ACHN (cell line): ENCODE measurements around the gene MTR.

Experiments
- DNase-seq: peaks from one replicate; pipeline ENCODE4 v3.0.0-alpha.2; 2015
- in situ Hi-C: cut with HindIII; loops from 2 replicates; pipeline ENCODE4 v1.10.0; 2017; ENCODE audit warnings: low sequenced_read_pairs, low pct_ligation_motif_present, low pct_unique_long_range_greater_than_20kb

MTR gene

GRCh38 chr1:236815941-236816340 is 20.8 kb downstream of the MTR start:
- DNase-seq, result no peak
- in situ Hi-C loops, result no loop called here

DNA sequence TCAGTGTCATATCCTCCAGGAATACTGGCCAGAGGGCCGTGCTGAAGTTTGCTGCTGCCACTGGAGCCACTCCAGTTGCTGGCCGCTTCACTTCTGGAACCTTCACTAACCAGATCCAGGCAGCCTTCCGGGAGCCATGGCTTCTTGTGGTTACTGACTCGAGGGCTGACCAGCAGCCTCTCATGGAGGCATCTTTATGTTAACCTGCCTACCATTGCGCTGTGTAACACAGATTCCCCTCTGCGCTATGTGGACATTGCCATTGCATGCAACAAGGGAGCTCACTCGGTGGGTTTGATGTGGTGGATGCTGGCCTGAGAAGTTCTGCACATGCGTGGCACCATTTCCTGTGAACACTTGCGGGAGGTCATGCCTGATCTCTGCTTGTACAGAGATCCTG is 24.8 kb downstream of the MTR start:
- DNase-seq, result no peak
- in situ Hi-C loops, result no loop called here

GRCh38 chr1:236821091-236821627 is 26.1 kb downstream of the MTR start:
- no peak for DNase-seq
- in situ Hi-C loops, result no loop called here

DNA sequence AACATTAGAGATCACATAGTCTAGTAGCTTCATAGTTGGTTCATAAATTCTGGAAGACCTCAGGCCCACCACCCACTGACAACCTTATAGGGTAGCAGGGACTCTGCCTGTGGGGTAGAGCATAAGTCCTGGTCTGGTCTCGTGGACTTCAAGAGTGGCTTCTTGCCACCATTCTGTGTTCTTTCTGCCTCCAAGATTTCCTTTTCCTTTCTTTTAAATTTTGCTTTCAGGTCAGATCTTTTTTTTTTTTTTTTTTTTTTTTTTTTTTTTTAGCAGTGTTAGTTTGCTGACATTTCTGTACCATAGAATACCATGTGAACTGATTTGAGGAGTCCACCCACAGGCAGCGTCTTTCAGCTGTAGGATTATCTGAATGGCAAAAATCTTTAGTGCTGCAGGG is 28.5 kb downstream of the MTR start:
- in situ Hi-C loops, result no loop called here
- no peak for DNase-seq

GRCh38 chr1:236829085-236829484 is 34.0 kb downstream of the MTR start:
- in situ Hi-C loops, result no loop called here
- DNase-seq, result no peak

- no peak for DNase-seq
- in situ Hi-C loops, result no loop called here
These were observed 35.0 kb downstream of the MTR start for GRCh38 chr1:236830116-236830515.

DNA sequence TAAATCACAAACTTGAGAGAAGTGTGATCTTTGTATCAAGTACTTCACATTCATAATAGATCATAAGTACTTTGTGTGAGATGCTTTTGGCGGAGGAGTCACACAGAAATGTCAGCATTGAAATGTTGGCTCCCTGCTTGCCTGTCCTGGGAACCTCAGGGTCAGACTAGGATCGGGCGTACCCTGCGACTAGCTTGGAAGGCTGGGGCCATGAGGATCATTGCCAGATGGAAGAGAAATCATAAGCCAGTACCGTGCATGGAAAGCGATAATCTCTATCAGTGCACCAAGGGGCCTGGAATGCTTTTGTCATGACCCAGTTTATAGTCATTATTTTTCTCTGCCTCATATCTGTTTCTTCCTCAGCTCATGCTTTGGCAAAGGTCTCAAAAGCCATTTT is 35.5 kb downstream of the MTR start:
- in situ Hi-C loops, result no loop called here
- DNase-seq, result no peak

DNA sequence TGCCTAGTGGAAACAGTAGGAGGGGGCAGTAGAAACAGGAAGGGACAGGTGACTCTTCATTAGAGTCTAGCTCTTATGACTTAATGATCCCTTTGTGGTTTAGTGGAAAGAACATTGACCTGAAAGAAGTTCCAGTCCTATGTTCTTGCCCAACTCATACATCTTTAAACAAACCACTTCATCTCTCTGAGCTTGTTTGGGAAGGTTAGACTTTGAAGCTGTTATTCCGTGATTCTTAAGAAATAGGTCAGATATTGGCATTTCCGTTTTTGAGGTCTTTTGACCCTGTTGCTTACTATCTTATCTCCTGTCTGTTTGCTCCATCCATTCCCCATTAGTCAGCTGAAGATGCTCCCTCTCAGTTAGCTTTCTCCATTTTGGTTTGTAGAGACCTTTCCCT is 38.5 kb downstream of the MTR start:
- DNase-seq, result no peak
- in situ Hi-C loops, result no loop called here

- in situ Hi-C loops, result no loop called here
These were observed 39.8 kb downstream of the MTR start for GRCh38 chr1:236834876-236835275.

GRCh38 chr1:236835491-236835890 is 40.4 kb downstream of the MTR start:
- in situ Hi-C loops, result no loop called here
- DNase-seq, result no peak

More at GRCh38 chr1:236834876-236835275, 39.8 kb downstream of the MTR start:
- DNase-seq, result no peak

DNA sequence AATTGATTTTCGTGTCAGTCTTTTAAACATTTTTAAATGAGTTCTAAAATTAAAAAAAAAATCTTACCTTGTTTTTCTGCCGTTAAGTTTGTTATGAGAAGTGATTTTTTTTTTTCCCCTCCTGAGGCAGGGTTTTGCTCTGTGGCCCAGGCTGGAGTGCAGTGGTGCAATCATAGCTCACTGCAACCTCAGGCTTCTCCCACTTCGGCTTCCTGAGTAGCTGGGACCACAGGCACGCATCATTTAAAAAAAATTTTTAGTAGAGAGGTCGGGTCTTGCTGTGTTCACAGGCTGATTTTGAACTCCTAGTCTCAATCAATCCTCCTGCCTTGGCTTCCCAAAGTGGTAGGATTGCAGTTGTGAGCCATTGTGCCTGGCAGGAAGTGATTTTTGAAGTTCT is 41.1 kb downstream of the MTR start:
- DNase-seq, result no peak
- in situ Hi-C loops, result no loop called here

GRCh38 chr1:236837115-236837514 is 42.0 kb downstream of the MTR start:
- in situ Hi-C loops, result no loop called here
- DNase-seq, result no peak

DNA sequence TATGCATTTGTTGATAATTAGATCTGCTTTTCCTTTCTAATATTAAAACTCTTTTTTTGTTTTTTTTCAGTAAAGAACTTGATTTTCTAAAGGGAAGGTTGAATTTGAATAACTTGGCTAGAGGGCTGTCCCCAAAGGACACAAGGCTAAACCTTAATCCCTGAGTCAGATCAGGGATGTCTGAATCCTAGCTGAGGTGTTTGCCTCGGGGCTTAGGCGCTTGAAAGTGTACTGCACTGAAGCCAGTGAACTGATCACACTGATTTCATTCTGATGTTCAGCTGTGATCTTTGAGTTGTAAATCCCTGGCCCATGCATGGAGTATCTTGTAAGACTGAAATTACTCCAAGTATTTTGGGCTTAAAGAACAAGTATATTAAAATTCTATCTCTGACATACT is 42.8 kb downstream of the MTR start:
- in situ Hi-C loops, result no loop called here

DNA sequence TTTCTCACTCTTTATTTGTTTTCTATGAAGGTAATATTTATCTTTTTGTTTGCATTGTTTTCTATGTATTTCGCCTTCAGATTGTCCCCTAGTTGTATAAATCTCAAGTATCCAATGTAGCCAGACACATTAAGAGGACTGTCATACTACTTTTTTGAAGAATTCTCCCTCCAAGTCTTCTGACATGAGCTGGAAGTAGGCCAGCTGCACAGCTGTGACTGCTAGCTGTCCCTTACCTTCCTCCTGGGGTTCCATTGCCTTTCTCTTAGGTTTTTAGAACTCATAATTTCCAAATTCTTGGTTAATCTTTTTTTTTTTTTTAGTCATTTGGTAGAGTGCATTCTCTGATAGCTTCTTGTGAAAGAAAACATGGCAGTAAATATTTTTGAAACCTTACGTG is 46.2 kb downstream of the MTR start:
- in situ Hi-C loops, result no loop called here
- DNase-seq, result no peak

More for the DNA sequence above, 42.8 kb downstream of the MTR start:
- DNase-seq, result no peak

DNA sequence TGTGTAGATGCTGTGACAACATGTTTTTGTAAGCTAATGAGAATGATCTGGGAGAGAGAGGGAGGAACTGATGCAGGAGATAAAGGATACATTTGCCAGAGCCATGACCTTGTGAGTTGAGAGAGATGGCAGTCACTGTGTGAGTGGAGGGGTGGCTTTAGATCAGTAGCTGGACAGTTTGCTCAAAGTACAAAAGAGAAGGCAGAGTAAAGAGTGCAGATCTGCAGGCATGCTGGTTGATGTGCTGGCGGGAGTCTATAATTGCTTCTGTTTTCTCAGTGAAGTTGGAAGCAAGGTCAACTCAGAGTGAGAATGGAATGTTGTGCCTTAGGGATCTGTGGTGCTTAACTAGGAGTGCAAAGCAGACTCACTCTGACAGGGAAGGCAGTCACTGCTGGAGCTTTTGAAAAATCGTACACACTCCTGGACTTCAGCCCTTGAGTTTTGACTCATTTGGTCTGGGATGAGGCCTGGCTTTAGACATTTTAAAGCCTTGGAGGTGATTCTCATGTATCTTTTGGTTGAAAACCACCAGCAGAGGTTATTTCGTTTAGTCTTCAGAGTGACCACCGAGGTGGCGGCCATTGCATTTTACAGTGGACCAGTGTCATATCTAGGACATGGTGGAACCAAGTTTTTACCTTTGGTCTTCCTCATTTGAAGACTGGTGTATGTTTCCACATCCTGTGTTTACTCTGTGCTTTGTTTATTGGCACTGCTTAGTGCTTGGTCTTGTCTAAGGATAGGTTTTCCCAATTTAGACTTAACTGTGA is 49.6 kb downstream of the MTR start:
- in situ Hi-C loops, result no loop called here
- DNase-seq, result no peak

DNA sequence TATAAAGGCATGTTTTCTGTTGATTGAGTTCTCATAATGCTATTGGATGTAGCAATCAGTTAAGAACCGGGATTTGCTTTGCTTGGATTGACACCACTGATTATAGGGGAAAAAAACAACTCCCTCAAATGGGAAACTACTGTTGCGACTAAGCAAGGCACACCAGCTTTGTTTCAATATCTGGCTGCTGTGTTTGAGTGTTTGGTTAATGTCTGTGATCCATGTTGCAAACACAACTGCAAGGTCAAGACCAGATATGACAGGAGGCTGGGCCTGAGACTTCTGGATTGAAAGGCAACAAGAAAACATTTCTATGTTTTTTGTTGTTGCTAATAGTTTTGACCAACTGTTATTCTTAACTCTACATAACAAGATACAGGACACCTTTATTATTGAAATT is 50.7 kb downstream of the MTR start:
- in situ Hi-C loops, result no loop called here
- DNase-seq, result no peak

DNA sequence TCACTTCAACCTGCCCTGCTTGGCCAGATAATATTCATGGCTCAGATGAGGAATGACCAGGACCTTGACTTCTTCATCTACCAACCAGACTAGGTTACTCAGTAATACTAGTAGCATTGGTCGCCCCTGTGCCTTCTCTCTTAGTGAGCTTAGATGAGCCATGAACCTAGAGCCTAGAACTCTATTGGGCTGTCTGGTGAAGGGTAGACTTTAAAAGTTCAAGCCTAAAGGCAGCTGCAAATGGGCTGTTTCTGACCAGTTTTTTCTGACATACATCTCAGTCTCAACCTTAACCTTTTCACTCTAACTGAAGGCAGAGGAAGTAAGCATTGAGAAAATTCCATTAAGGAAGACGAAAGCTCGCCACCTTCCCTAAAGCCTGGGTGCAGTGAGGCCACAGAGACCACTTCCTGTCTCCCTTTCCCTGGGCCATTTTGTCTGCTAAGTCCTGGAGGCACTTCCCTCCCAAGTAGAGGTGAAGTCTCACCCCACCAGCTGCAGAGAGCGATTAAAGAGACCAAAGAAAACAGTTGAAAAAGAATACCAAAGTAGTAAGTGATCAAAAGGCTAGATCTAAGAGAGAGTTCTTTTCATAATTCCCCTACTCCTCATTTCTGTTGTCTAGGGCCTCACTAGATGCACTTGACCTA is 53.3 kb downstream of the MTR start:
- DNase-seq, result no peak
- in situ Hi-C loops, result no loop called here

DNA sequence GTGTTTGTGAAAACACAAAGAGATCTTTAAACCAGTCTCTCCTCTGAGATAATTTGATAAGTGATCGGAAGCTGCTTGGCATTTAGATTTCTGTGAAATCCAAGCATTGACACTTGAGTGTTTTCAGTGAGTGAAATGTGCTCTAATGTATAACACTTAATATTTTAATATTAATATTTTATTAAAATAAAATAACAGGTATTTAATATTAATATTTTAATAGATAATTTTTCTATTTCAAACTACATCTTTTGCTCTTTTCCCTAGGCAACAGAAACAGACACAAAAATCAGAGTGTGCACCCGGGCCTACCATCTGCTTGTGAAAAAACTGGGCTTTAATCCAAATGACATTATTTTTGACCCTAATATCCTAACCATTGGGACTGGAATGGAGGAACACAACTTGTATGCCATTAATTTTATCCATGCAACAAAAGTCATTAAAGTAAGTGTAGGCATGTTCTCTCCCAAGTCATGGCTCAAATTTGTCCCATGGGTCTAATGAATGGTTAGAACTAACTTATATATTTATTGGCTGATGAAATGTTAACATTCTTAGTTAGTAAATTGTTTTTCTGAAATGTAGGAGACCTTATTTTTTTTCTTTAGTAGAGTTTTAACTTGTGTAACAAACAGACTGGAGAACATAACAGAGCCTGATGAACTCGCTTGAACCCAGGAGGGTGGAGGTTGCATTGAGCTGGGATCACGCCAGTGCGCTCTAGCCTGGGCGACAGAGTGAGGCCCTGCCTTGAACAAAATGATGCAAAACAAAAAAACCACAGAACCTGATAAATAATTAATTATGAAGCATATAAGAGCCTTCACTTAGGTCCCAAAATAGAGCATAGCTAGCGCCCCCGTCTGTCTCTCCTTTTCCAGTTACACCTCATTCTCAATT is 55.2 kb downstream of the MTR start:
- in situ Hi-C loops, result no loop called here
- no peak for DNase-seq

DNA sequence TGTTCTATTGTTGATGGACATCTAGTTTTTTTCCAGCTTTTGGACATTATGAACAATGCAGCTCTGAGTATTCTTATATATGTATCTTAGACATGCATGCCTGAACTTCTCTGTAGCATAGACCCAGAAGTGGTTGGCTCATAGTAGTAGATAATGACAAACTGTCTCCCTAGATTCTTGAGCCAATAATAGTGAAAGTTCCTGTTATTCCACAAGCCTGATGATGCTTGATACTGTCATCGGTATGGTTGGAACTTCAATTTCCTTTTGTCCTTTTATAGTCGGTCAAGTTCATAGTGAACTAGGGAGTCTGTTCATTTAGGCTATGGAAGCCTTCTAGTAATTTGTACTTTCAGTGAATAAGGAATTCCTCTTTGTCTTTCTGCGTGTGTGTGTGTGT is 56.8 kb downstream of the MTR start:
- DNase-seq, result no peak
- in situ Hi-C loops, result no loop called here
